ENCODE measurements around the gene TRAF1. TPM values are rescaled to one million over a fixed set of nuclear protein-coding genes. Genes with fewer than 3 reads are reported as not detected.

Gene TRAF1
- total and polyA plus RNA-seq, 12 donors = 1.1 to 6.7 (median 2.0) TPM

DNA sequence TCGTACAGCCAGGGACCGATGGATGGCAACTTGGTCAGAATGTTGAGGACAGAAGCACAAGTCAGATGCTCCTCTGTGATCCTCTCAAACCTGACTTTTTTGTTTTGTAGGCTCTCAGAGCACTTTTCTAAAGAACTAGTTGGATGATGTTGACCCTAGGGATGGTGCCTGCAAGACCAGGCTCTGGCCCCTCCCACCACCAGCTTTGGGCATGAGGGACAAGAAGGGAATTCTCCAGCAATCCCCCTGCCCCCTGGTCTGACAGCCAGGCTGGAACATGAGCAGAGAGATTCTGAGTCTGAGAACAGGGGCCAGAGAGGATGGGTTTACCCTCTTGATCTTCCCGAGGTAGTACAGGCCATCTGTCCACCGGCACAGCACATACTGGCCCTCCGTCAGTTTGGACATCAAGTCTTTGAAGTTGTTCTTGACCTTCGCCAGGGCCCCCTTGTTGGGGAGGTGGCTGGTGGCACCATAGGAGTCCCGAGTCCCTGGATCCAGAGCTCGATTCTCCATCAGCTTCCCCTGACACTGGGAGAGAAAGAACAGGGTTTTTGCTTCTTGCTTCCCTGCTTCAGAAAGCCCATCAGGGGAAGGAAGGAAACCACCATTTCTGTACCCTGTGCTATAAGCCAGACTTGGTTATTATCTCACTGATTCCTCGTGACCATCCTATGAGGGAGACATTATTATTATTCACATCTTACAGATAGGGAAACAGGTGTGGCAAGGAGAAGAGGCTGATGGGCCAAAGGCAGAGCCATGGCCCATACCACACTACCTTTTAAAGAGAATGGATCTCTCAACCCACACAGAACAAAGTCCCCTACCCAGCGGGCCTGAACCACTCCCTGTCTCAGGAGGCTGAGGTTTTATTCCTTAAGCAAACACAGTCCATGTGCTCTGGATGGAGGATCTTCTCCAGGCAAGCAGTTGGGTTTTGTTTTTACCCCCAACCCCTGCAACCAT, 52.1 kb downstream of the TRAF1 start:
- DNase-seq (no peak), ATAC-seq (no peak)
- H3K9me3 ChIP-seq = no peaks in the 10 kb centered on the region
- 87 to 91% methylated on average over 10 of the region's 10 CpGs for WGBS, 2 donors
- peaks cover 0 to 50% (median 0%) of the 10 kb centered on the region in 9 donors for H3K36me3 ChIP-seq
- intact Hi-C loops (cut with DNase I) = loop anchor here in 5 of 10 donors (2.0 to 10.0 kb wide), 5 partner anchors 53 to 200 kb away; partner anchors contain the start of genes CNTRL (in 1 of the 5) and TRAF1 (in 1 of the 5)
- H3K27ac ChIP-seq = peak overlapping the region in 1 of 10 donors; percentile 91
- H3K4me3 ChIP-seq = no peak overlapping the region
- TF ChIP-seq CTCF (IDR thresholded peaks at IDR 0.05) = no peak
- no peaks in the 10 kb centered on the region for H3K27me3 ChIP-seq
- H3K4me1 ChIP-seq = peaks cover 0 to 25% (median 9%) of the 10 kb centered on the region in 9 donors

DNA sequence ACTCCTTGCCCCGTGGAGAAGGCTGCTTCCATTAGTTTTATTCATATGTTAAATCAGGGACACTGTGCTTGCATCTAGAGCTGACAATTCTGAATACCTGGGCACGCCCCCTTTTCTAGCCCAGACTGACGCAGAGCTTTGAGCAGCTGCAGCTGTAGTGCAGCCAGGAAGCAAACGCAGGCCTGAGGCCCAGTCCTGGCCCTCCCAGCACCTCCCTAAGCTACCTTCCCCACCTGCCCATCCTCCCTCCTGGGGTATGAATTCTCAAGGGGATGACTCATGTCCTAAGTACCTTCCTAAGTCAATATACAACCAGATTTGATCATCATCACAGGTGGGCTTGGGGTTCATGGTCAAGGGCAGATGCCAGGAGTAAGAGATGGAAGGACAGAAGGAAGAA, 53.1 kb downstream of the TRAF1 start:
- no peak overlapping the region for H3K27ac ChIP-seq
- TF ChIP-seq CTCF (IDR thresholded peaks at IDR 0.05) = no peak
- H3K36me3 ChIP-seq = peaks cover 0 to 52% (median 0%) of the 10 kb centered on the region in 9 donors
- ATAC-seq = no peak
- H3K27me3 ChIP-seq = no peaks in the 10 kb centered on the region
- DNase-seq = no peak
- intact Hi-C loops (cut with DNase I) = loop anchor here in 2 of 10 donors (10.0 kb wide), 2 partner anchors 61 to 201 kb away; partner anchors contain the start of gene CNTRL (in 1 of the 2)
- no peak overlapping the region for H3K4me3 ChIP-seq
- WGBS, 2 donors = 83 to 87% methylated on average over 4 of the region's 4 CpGs
- H3K4me1 ChIP-seq = peaks cover 0 to 30% (median 13%) of the 10 kb centered on the region in 9 donors
- H3K9me3 ChIP-seq = no peaks in the 10 kb centered on the region

- ATAC-seq = no peak
- TF ChIP-seq CTCF (IDR thresholded peaks at IDR 0.05) = no peak
- Histone ChIP-seq H3K4me3 (no peak overlapping the region), H3K36me3 (peaks cover 0 to 52% (median 0%) of the 10 kb centered on the region in 9 donors), H3K27me3 (no peaks in the 10 kb centered on the region), H3K9me3 (no peaks in the 10 kb centered on the region), H3K4me1 (peaks cover 0 to 31% (median 18%) of the 10 kb centered on the region in 9 donors), H3K27ac (no peak overlapping the region)
- WGBS, 2 donors = 96% methylated on average over 3 of the region's 3 CpGs
- no peak for DNase-seq
- intact Hi-C loops (cut with DNase I) = loop anchor here in 2 of 10 donors (10.0 kb wide), 2 partner anchors 62 to 202 kb away; partner anchors contain the start of gene CNTRL (in 1 of the 2)
Measured at GRCh38 chr9:120872791-120873502, 53.6 kb downstream of the TRAF1 start.

GRCh38 chr9:120870206-120870605, 56.4 kb downstream of the TRAF1 start:
- Histone ChIP-seq H3K4me1 (peaks cover 0 to 20% (median 9%) of the 10 kb centered on the region in 9 donors), H3K9me3 (no peaks in the 10 kb centered on the region), H3K27me3 (no peaks in the 10 kb centered on the region), H3K36me3 (peaks cover 0 to 74% (median 0%) of the 10 kb centered on the region in 9 donors), H3K27ac (peak overlapping the region in 1 of 10 donors; percentile 89), H3K4me3 (no peak overlapping the region)
- WGBS, 2 donors = 89 to 90% methylated on average over 9 of the region's 9 CpGs
- no peak for DNase-seq
- intact Hi-C loops (cut with DNase I) = loop anchor here in 2 of 10 donors (10.0 kb wide), 2 partner anchors 65 to 205 kb away; partner anchors contain the start of gene CNTRL (in 1 of the 2)
- TF ChIP-seq CTCF (IDR thresholded peaks at IDR 0.05) = no peak
- ATAC-seq = no peak
